Suprapubic skin (tissue), 4 donors: ENCODE measurements around the gene WWTR1. TPM values are rescaled to one million over a fixed set of nuclear protein-coding genes. Genes with fewer than 3 reads are reported as not detected.

Experiments
- DNase-seq, 2 donors: peaks; one replicate each; pipeline ENCODE4 v3.0.0-alpha.2; 2019; ENCODE audit warnings: low spot score in 2 of 2
- H3K27ac ChIP-seq: fragments of 200-600 bp; sonication (generic); one replicate; pipeline ENCODE4 v1.5.1; 2019
- H3K27me3 ChIP-seq: fragments of 200-600 bp; sonication (generic); one replicate; pipeline ENCODE4 v1.5.1; 2019
- H3K36me3 ChIP-seq: fragments of 200-600 bp; sonication (generic); one replicate; pipeline ENCODE4 v1.5.1; 2019
- H3K4me1 ChIP-seq: fragments of 200-600 bp; sonication (generic); one replicate; pipeline ENCODE4 v1.5.1; 2019
- H3K4me3 ChIP-seq: fragments of 200-600 bp; sonication (generic); one replicate; pipeline ENCODE4 v1.5.1; 2019; ENCODE audit warnings: mild to moderate bottlenecking
- H3K9me3 ChIP-seq: fragments of 200-600 bp; sonication (generic); one replicate; pipeline ENCODE4 v1.5.1; 2019
- CTCF ChIP-seq, 2 donors: fragments of 200-600 bp in 1 of 2; fragments of 450-650 bp in 1 of 2; sonication (generic) in 1 of 2; IDR thresholded peaks; one replicate each; pipeline ENCODE4 v1.5.1; 2016 to 2019; ENCODE audit warnings: antibody characterized with exemption in 2 of 2, mild to moderate bottlenecking in 1 of 2, moderate library complexity in 1 of 2
- EP300 ChIP-seq: sonication (generic); formaldehyde crosslinking; IDR thresholded peaks from one replicate; pipeline ENCODE4 v1.6.1; 2017; ENCODE audit warnings: antibody characterized with exemption
- POLR2A ChIP-seq, 2 donors: fragments of 450-650 bp; IDR thresholded peaks; one replicate each; pipeline ENCODE4 v1.6.1; 2017; ENCODE audit warnings: antibody characterized with exemption in 2 of 2, mild to moderate bottlenecking in 2 of 2, moderate library complexity in 2 of 2
- POLR2AphosphoS5 ChIP-seq, 3 donors: sonication (generic); formaldehyde crosslinking; IDR thresholded peaks; one replicate each; pipeline ENCODE4 v1.6.1; 2017; ENCODE audit warnings: antibody characterized with exemption in 3 of 3
- WGBS: methylation state at CpG from one replicate; pipeline ENCODE4 v1.1.5; 2018; 5-methylcytosine and 5-hydroxymethylcytosine counted together
- total RNA-seq, 4 donors: library from RNA; depleted of rRNA; stranded (reverse); fragments of >200 nt; gene quantifications; one replicate each; pipeline ENCODE4 v1.1.0, GENCODE V29; 2016

WWTR1 gene
- total RNA-seq, 4 donors from 2014 or later: 33.0 to 68.9 (median 52.1) TPM

DNA sequence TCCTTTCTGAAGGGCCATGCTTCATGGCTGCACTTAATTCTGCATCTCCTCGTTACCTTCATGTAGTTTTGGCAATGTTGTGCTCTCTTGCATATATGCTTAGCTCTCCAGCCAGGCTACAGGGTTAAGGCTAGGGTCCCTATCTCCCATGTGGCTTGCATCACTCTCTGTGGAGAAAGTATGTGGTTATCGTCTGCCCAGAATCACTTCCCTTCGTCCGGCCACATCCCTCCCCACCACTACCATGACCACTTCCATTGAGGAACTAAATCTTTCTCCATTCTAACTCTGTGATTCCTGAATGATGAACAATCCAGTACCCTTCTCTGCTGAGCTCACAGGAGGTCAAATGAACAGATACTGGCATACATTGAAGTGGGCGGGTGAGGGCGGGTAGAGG is 34.0 kb downstream of the WWTR1 start:
- no peak for DNase-seq
- Histone ChIP-seq H3K27me3 (no peaks in the 10 kb centered on the region), H3K9me3 (no peaks in the 10 kb centered on the region), H3K27ac (no peak overlapping the region), H3K4me1 (peaks cover 43% of the 10 kb centered on the region), H3K4me3 (no peak overlapping the region), H3K36me3 (no peaks in the 10 kb centered on the region)
- TF ChIP-seq CTCF (IDR thresholded peaks at IDR 0.05) (no peak), POLR2A (IDR thresholded peaks at IDR 0.05) (no peak), POLR2AphosphoS5 (IDR thresholded peaks at IDR 0.05) (no peak), EP300 (no peak)
- 88% methylated on average over 6 of the region's 6 CpGs for WGBS

- H3K4me3 ChIP-seq: no peak overlapping the region
- no peak overlapping the region for H3K27ac ChIP-seq
- TF ChIP-seq POLR2AphosphoS5 (IDR thresholded peaks at IDR 0.05) (no peak), CTCF (IDR thresholded peaks at IDR 0.05) (no peak)
- 46% methylated on average over 5 of the region's 5 CpGs for WGBS
- no peaks in the 10 kb centered on the region for H3K36me3 ChIP-seq
- peaks cover 50% of the 10 kb centered on the region for H3K4me1 ChIP-seq
- no peaks in the 10 kb centered on the region for H3K9me3 ChIP-seq
- H3K27me3 ChIP-seq: no peaks in the 10 kb centered on the region
- DNase-seq: no peak
These were observed 36.4 kb downstream of the WWTR1 start for GRCh38 chr3:149621218-149622005.

GRCh38 chr3:149620291-149621020 is 37.4 kb downstream of the WWTR1 start:
- H3K9me3 ChIP-seq: no peaks in the 10 kb centered on the region
- H3K36me3 ChIP-seq: no peaks in the 10 kb centered on the region
- TF ChIP-seq CTCF (IDR thresholded peaks at IDR 0.05) (no peak), POLR2A (IDR thresholded peaks at IDR 0.05) (no peak), EP300 (no peak), POLR2AphosphoS5 (IDR thresholded peaks at IDR 0.05) (no peak)
- no peaks in the 10 kb centered on the region for H3K27me3 ChIP-seq
- WGBS: 75% methylated on average over 1 of the region's 1 CpG
- no peak overlapping the region for H3K4me3 ChIP-seq
- no peak for DNase-seq
- H3K27ac ChIP-seq: no peak overlapping the region
- peaks cover 40% of the 10 kb centered on the region for H3K4me1 ChIP-seq

DNA sequence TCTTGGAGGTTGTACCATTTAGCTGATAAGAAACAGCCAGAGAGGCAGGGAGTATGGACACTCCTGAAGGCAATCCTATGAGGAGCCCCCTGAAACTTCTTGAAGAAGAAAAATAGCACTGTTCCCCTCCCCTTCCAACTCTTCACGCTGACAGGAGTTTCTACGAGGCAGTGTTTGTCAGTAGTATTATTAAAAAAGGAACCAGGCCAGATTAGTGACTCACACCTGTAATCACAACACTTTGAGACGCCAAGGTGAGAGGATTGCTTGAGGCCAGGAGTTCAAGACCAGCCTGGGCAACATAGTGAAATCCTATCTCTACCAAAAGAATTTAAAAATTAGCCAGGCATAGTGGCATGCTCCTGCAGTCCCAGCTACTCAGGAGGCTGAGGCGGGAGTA is 38.7 kb downstream of the WWTR1 start:
- Histone ChIP-seq H3K27ac (no peak overlapping the region), H3K36me3 (no peaks in the 10 kb centered on the region), H3K9me3 (no peaks in the 10 kb centered on the region), H3K4me3 (no peak overlapping the region), H3K27me3 (no peaks in the 10 kb centered on the region), H3K4me1 (peaks cover 38% of the 10 kb centered on the region)
- no peak for TF ChIP-seq POLR2A (IDR thresholded peaks at IDR 0.05)
- TF ChIP-seq CTCF (IDR thresholded peaks at IDR 0.05): no peak
- TF ChIP-seq EP300: no peak
- no peak for TF ChIP-seq POLR2AphosphoS5 (IDR thresholded peaks at IDR 0.05)
- DNase-seq: no peak
- 45% methylated on average over 4 of the region's 4 CpGs for WGBS
